Measurements from ENCODE around the gene FTCDNL1. TPM values are rescaled to one million over a fixed set of nuclear protein-coding genes. Genes with fewer than 3 reads are reported as not detected.

The FTCDNL1 gene
- total RNA-seq, 1 donor from 2014 or later: 1.2 TPM

DNA sequence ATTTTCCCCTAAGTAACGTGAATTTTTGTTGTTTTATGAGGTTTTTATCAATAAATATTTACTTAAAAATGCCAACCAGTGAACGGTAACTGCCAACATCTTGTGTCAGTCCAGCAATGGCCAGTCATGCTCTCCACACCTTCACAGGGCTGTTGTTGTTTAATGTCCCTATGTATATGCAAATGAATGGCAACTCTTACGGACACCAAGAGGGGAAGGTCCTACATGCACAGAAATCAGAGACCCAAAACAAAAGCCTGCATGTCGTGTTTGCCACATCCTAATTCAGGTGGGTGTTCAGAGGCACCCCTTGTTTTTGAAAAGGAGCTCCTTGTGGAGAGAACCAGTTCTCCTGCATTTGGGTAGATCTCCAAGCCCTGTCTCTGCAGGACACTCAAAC is 4.8 kb upstream of the FTCDNL1 start:
- Mint-ChIP-seq H3K27me3 (peaks cover 36% of the 10 kb centered on the region), H3K36me3 (ENCODE audit: insufficient read depth) (no peaks in the 10 kb centered on the region), H3K9me3 (ENCODE audit: low read depth) (no peaks in the 10 kb centered on the region), H3K4me1 (ENCODE audit: low read depth) (peaks cover 1% of the 10 kb centered on the region), H3K4me3 (ENCODE audit: low read depth) (no peak overlapping the region), H3K27ac (no peak overlapping the region)
- DNase-seq (ENCODE audit: low spot score, unreplicated experiment): no peak
- TF ChIP-seq, protein P1, sequence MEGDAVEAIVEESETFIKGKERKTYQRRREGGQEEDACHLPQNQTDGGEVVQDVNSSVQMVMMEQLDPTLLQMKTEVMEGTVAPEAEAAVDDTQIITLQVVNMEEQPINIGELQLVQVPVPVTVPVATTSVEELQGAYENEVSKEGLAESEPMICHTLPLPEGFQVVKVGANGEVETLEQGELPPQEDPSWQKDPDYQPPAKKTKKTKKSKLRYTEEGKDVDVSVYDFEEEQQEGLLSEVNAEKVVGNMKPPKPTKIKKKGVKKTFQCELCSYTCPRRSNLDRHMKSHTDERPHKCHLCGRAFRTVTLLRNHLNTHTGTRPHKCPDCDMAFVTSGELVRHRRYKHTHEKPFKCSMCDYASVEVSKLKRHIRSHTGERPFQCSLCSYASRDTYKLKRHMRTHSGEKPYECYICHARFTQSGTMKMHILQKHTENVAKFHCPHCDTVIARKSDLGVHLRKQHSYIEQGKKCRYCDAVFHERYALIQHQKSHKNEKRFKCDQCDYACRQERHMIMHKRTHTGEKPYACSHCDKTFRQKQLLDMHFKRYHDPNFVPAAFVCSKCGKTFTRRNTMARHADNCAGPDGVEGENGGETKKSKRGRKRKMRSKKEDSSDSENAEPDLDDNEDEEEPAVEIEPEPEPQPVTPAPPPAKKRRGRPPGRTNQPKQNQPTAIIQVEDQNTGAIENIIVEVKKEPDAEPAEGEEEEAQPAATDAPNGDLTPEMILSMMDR (IDR thresholded peaks at IDR 0.05; ENCODE audit: unreplicated experiment): no peak

DNA sequence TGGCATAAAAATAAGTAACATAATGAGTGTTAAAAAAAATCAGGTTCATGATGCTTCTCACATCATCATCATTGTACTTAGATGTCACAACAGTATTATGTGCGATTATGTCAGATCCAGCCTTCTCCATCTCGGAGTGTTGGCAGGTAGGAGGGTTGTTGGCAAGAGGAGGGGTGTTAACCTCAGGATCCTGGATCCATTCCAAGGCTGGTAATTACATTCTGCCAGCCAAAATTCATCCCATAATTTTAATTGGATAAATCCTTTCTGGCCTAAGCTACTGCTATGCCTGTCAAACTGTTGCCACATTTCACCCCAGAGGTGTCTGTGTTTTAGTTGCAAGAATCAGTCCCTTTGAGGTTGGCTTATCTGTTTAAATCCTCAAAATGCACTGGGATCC is 891 bp upstream of the FTCDNL1 start:
- H3K27ac Mint-ChIP-seq: no peak overlapping the region
- no peaks in the 10 kb centered on the region for H3K9me3 Mint-ChIP-seq (ENCODE audit: low read depth)
- H3K27me3 Mint-ChIP-seq: peaks cover 65% of the 10 kb centered on the region
- TF ChIP-seq, protein P1 (IDR thresholded peaks at IDR 0.05; ENCODE audit: unreplicated experiment): no peak
- no peak overlapping the region for H3K4me3 Mint-ChIP-seq (ENCODE audit: low read depth)
- no peak for DNase-seq (ENCODE audit: low spot score, unreplicated experiment)
- no peaks in the 10 kb centered on the region for H3K36me3 Mint-ChIP-seq (ENCODE audit: insufficient read depth)
- H3K4me1 Mint-ChIP-seq (ENCODE audit: low read depth): peaks cover 1% of the 10 kb centered on the region

DNA sequence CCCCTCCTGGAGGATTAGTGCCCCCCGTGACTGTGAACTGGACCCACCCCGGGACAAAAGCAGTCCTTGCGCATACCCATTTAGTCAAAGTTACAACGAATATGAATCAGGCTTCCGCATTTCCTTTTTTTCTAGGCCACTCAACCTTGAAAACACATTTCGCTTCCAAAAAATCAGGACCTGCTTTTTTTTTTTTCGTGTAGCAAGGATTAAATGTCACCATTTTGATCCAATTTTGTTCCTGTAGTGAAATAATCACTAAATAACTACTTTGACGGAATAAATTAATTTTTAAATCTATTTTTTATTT is 464 bp upstream of the FTCDNL1 start:
- peak overlapping the region; percentile 90 for H3K27ac Mint-ChIP-seq
- H3K9me3 Mint-ChIP-seq (ENCODE audit: low read depth): no peaks in the 10 kb centered on the region

DNA sequence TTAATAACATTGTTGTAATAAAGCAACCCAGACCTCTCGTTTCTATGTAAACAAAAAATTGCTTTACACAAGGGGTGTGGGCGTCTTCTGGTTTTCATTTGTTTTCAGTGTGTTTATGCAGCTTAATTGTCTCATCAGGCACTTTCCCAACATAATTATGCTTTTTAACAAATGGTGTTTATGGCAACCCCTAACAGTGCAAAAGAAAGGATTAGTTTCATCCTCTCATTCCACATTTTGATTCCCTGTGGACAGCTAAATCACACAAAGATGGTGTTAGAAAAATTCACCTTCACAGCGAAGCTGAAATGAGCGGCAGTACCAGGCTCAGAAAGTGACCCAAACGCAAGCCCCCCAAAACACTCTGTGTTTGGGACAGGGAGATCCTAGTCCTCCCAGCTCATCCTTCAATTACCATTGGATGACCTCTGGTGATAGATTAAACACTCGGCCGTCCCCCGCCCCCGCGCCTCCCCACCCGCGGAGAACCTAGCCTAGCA is 724 bp downstream of the FTCDNL1 start:
- TF ChIP-seq, protein P1 (IDR thresholded peaks at IDR 0.05; ENCODE audit: unreplicated experiment): no peak
- Mint-ChIP-seq H3K27ac (no peak overlapping the region), H3K4me1 (ENCODE audit: low read depth) (peaks cover 1% of the 10 kb centered on the region), H3K36me3 (ENCODE audit: insufficient read depth) (no peaks in the 10 kb centered on the region), H3K27me3 (peaks cover 63% of the 10 kb centered on the region), H3K4me3 (ENCODE audit: low read depth) (peak overlapping the region; percentile 71), H3K9me3 (ENCODE audit: low read depth) (no peaks in the 10 kb centered on the region)
- DNase-seq (ENCODE audit: low spot score, unreplicated experiment): no peak

More for the DNA sequence above, 464 bp upstream of the FTCDNL1 start:
- Mint-ChIP-seq H3K4me1 (ENCODE audit: low read depth) (peaks cover 1% of the 10 kb centered on the region), H3K27me3 (peaks cover 64% of the 10 kb centered on the region), H3K36me3 (ENCODE audit: insufficient read depth) (no peaks in the 10 kb centered on the region), H3K4me3 (ENCODE audit: low read depth) (peak overlapping the region; percentile 92)
- no peak for DNase-seq (ENCODE audit: low spot score, unreplicated experiment)
- TF ChIP-seq, protein P1 (IDR thresholded peaks at IDR 0.05; ENCODE audit: unreplicated experiment): peak; percentile 22

DNA sequence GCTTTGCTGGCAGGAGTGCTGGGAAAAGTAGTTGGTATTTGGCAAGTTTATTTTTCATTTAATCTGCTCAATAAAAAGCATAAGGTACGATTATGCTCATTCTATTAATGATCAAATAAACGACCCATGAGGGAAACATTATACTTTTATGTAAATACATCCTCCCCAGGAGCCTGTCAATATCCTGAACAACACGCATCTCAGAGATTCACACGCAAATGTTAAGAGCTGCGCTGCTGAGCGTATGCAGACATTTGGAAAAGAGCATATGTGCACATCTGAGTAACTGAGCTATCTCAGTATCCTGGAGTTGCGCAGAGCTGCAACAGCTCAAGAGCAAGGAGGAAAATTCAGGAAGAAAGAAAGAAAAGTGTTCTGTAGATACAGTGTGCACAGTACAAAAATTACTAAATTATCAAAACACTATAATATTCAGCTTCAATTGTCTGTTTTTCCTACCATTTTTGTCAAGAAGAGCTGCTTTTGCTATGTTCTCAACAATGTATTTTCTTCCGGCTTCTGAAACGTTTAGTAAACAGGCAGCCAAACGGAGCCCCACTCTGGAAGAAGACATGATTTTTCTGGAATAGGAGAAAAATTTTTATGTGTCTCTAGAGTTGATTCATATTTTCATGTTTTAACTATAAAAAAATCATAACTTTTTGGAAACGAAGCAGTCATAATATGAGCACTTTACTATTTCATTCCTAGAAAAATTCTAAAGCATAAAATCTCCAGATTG is 2.4 kb downstream of the FTCDNL1 start:
- Mint-ChIP-seq H3K9me3 (ENCODE audit: low read depth) (no peaks in the 10 kb centered on the region), H3K36me3 (ENCODE audit: insufficient read depth) (no peaks in the 10 kb centered on the region), H3K27ac (no peak overlapping the region), H3K4me1 (ENCODE audit: low read depth) (peaks cover 1% of the 10 kb centered on the region), H3K4me3 (ENCODE audit: low read depth) (no peak overlapping the region), H3K27me3 (peaks cover 55% of the 10 kb centered on the region)
- TF ChIP-seq, protein P1 (IDR thresholded peaks at IDR 0.05; ENCODE audit: unreplicated experiment): no peak
- DNase-seq (ENCODE audit: low spot score, unreplicated experiment): no peak
